GM23248 (cell line): ENCODE data around the gene LRIG3. TPM values are rescaled to one million over a fixed set of nuclear protein-coding genes. Genes with fewer than 3 reads are reported as not detected.

Experiments used
- DNase-seq: peaks from one replicate; pipeline ENCODE4 v3.0.0-alpha.2; 2015
- H2AFZ ChIP-seq: fragments of 200-600 bp; sonication (generic); 2 replicates; pipeline ENCODE4 v1.6.1; 2016; ENCODE audit warnings: antibody characterized with exemption
- H3F3A ChIP-seq: fragments of 200-600 bp; sonication (generic); 2 replicates; pipeline ENCODE4 v1.6.1; 2016; ENCODE audit warnings: mild to moderate bottlenecking, antibody characterized with exemption, mixed run types; ENCODE audit not compliant: insufficient read depth
- H3K27ac ChIP-seq: fragments of 200-600 bp; sonication (generic); 2 replicates; pipeline ENCODE4 v1.5.1; 2016; ENCODE audit warnings: mild to moderate bottlenecking
- H3K27me3 ChIP-seq: fragments of 200-600 bp; sonication (generic); replicated peaks from 2 replicates; pipeline ENCODE4 v1.6.1; 2016; ENCODE audit warnings: mild to moderate bottlenecking; ENCODE audit not compliant: insufficient read depth
- H3K36me3 ChIP-seq: fragments of 200-600 bp; sonication (generic); 2 replicates; pipeline ENCODE4 v1.6.1; 2016; ENCODE audit warnings: low read depth, mild to moderate bottlenecking
- H3K4me1 ChIP-seq: fragments of 200-600 bp; sonication (generic); 2 replicates; pipeline ENCODE4 v1.6.1; 2016; ENCODE audit warnings: mild to moderate bottlenecking; ENCODE audit not compliant: insufficient read depth
- H3K4me2 ChIP-seq: fragments of 200-600 bp; sonication (generic); one replicate; pipeline ENCODE4 v1.6.1; 2016; ENCODE audit warnings: mild to moderate bottlenecking; ENCODE audit not compliant: unreplicated experiment
- H3K4me3 ChIP-seq: fragments of 200-600 bp; sonication (generic); 2 replicates; pipeline ENCODE4 v1.5.1; 2016; ENCODE audit warnings: mild to moderate bottlenecking
- H3K79me2 ChIP-seq: fragments of 200-600 bp; sonication (generic); 2 replicates; pipeline ENCODE4 v1.6.1; 2016; ENCODE audit warnings: mild to moderate bottlenecking; ENCODE audit not compliant: insufficient read depth
- H3K9ac ChIP-seq: fragments of 200-600 bp; sonication (generic); 2 replicates; pipeline ENCODE4 v1.6.1; 2016; ENCODE audit warnings: mild to moderate bottlenecking
- H3K9me2 ChIP-seq: fragments of 200-600 bp; sonication (generic); 2 replicates; pipeline ENCODE4 v1.6.1; 2016; ENCODE audit warnings: mixed run types, mild to moderate bottlenecking, moderate library complexity; ENCODE audit not compliant: insufficient read depth
- H3K9me3 ChIP-seq: fragments of 200-600 bp; sonication (generic); one replicate; pipeline ENCODE4 v1.6.1; 2017; ENCODE audit warnings: low read depth
- H4K20me1 ChIP-seq: fragments of 200-600 bp; sonication (generic); 2 replicates; pipeline ENCODE4 v1.6.0; 2016; ENCODE audit not compliant: insufficient read depth
- EZH2 ChIP-seq: fragments of 200-600 bp; sonication (generic); IDR thresholded peaks from 2 replicates; pipeline ENCODE4 v1.6.1; 2018; ENCODE audit warnings: antibody characterized with exemption, mild to moderate bottlenecking; ENCODE audit not compliant: insufficient read depth, poor library complexity, severe bottlenecking
- EZH2phosphoT487 ChIP-seq: fragments of 200-600 bp; sonication (generic); IDR thresholded peaks from 2 replicates; pipeline ENCODE4 v1.6.1; 2018; ENCODE audit warnings: antibody characterized with exemption, moderate library complexity, mild to moderate bottlenecking, low read depth; ENCODE audit not compliant: insufficient read depth
- WGBS, 2 experiments: methylation state at CpG; one replicate each; pipeline ENCODE4 v1.1.6; 2015 to 2017; ENCODE audit warnings: low lambda C conversion rate in 2 of 2, low coverage in 1 of 2; ENCODE audit errors: missing lambda C conversion rate in 2 of 2; 5-methylcytosine and 5-hydroxymethylcytosine counted together
- in situ Hi-C: fragments of 300-500 bp; cut with MboI; formaldehyde crosslinking; loops from 2 replicates; pipeline ENCODE4 v1.15.0; 2020
- polyA plus RNA-seq: library from polyadenylated mRNA; unstranded; fragments of >200 nt; fragmentation: Nextera tagmentation; extraction: Ambion mirVana; gene quantifications from 2 replicates; pipeline ENCODE4 v1.2.1, GENCODE V29; 2016
- total RNA-seq: library from RNA; depleted of rRNA; stranded (reverse); fragments of >200 nt; shearing (Covaris generic); gene quantifications from 2 replicates; pipeline ENCODE4 v1.2.3, GENCODE V29; 2014

The LRIG3 gene
- total and polyA plus RNA-seq, 2 experiments from 2014 or later = 9.2 to 29.3 TPM

GRCh38 chr12:58922849-58923248 lies 2.5 kb upstream of the LRIG3 start:
- no peaks in the 10 kb centered on the region for H3K9me3 ChIP-seq
- no peak overlapping the region for H3K4me3 ChIP-seq
- peaks cover 21% of the 10 kb centered on the region for H3K79me2 ChIP-seq
- H3K27ac ChIP-seq = no peak overlapping the region
- no peak overlapping the region for H3K4me2 ChIP-seq
- peak; percentile 47 for DNase-seq
- H3K36me3 ChIP-seq = no peaks in the 10 kb centered on the region
- no peak overlapping the region for H2AFZ ChIP-seq
- H3F3A ChIP-seq = peaks cover 21% of the 10 kb centered on the region; the same call in 1 of the 2 replicates
- H3K27me3 ChIP-seq = no peaks in the 10 kb centered on the region
- peaks cover 10% of the 10 kb centered on the region for H3K4me1 ChIP-seq
- H3K9me2 ChIP-seq = no peaks in the 10 kb centered on the region
- no peak for TF ChIP-seq EZH2phosphoT487
- no peak for TF ChIP-seq EZH2
- in situ Hi-C loops = no loop called here
- H3K9ac ChIP-seq = no peak overlapping the region
- H4K20me1 ChIP-seq = no peaks in the 10 kb centered on the region

GRCh38 chr12:58920961-58921861 lies 907 bp upstream of the LRIG3 start:
- peak overlapping the region; percentile 81 for H3K27ac ChIP-seq
- in situ Hi-C loops = no loop called here
- H3K27me3 ChIP-seq = no peaks in the 10 kb centered on the region

DNA sequence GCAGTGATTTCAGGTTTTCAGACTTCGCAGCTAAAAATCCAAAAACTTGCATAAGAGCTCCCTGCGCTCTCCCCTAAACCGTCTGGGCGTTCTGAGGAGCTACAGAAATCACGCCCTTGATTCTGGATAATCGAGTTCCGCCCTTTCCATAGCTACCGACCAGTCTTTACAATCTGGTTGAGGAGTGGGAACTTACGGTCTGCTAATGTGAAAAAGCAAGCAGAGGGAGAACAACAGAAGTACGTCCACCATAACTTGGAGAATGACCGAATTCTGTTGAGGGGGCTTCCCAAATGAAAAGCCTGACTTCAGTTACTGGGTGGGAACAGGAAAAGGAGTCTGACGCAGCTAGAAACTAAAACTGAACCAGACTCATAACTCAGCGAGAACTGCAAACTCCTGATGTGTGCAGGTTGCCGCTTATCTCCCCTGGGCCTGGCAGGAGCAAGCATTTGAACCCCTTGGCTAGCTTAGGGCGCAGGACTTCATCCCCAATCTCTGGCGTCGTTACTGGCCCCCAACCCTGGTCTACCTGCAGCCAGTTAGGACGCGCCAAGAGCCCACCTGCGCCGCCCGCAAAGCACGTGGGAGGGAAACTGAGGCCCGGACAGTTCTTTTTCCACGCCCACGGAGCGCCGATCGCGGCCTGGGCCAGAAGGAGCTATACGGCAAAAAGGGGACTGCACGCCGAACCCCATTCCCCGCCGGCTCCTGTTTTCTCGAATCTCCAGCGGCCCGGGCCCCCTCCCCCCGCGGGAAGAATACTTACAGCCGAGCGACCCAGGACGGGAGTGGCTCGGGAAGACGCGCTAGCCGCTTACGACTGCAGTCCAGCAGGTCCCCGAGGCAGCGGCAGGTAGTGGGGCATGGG lies 838 bp downstream of the LRIG3 start:
- Histone ChIP-seq H3K79me2 (peaks cover 55% of the 10 kb centered on the region), H3K27ac (peak overlapping the region; percentile 81), H3K4me3 (peak overlapping the region; percentile 95)

More at GRCh38 chr12:58920961-58921861, 907 bp upstream of the LRIG3 start:
- Histone ChIP-seq H3K4me2 (peak overlapping the region; percentile 94), H3K9ac (peak overlapping the region; percentile 84), H3K9me3 (no peaks in the 10 kb centered on the region), H2AFZ (peak overlapping the region; percentile 90), H3K79me2 (peaks cover 37% of the 10 kb centered on the region), H3K4me1 (peaks cover 18% of the 10 kb centered on the region), H3K9me2 (no peaks in the 10 kb centered on the region), H3F3A (peaks cover 33% of the 10 kb centered on the region; the same call in 1 of the 2 replicates), H3K36me3 (no peaks in the 10 kb centered on the region), H3K4me3 (peak overlapping the region; percentile 95), H4K20me1 (no peaks in the 10 kb centered on the region)
- 56 to 57% methylated on average over 15 of the region's 15 CpGs for WGBS, 2 experiments
- DNase-seq = peak; percentile 3
- no peak for TF ChIP-seq EZH2
- TF ChIP-seq EZH2phosphoT487 = no peak

DNA sequence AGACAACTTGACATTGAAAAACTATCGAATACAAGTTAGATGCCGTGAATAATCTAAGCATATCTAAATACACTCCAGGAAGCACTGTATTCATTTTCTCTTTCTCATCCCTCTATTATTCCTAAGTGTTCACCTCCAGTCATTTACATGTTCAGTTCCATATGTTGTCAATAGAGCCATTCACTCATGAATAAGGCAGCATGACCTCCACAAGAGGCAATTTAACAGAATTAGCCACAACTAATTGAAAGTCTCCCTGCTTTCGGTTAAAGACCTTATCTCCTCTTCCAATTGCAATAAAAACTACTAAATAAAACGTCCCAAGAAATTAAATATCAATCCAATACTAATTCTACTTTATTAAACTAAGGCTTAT lies 1.8 kb downstream of the LRIG3 start:
- H2AFZ ChIP-seq = peak overlapping the region; percentile 90
- WGBS, 2 experiments = 1 to 3% methylated on average over 4 of the region's 4 CpGs
- peak overlapping the region; percentile 81 for H3K27ac ChIP-seq
- peak overlapping the region; percentile 84 for H3K9ac ChIP-seq
- peaks cover 38% of the 10 kb centered on the region; the same call in 1 of the 2 replicates for H3F3A ChIP-seq
- H3K36me3 ChIP-seq = peaks cover 6% of the 10 kb centered on the region; the same call in 1 of the 2 replicates
- H3K27me3 ChIP-seq = no peaks in the 10 kb centered on the region
- peaks cover 65% of the 10 kb centered on the region for H3K79me2 ChIP-seq
- peak overlapping the region; percentile 95 for H3K4me3 ChIP-seq
- H3K4me2 ChIP-seq = peak overlapping the region; percentile 94
- TF ChIP-seq EZH2phosphoT487 (no peak), EZH2 (no peak)
- H3K9me3 ChIP-seq = no peaks in the 10 kb centered on the region
- H3K9me2 ChIP-seq = no peaks in the 10 kb centered on the region
- in situ Hi-C loops = loop anchor here (10.0 kb wide), 2 partner anchors 166 to 236 kb away; no protein-coding TSS in a partner anchor
- H4K20me1 ChIP-seq = no peaks in the 10 kb centered on the region
- DNase-seq = peak; percentile 23
- peaks cover 37% of the 10 kb centered on the region for H3K4me1 ChIP-seq

More for the DNA sequence above, 838 bp downstream of the LRIG3 start:
- Histone ChIP-seq H3F3A (peaks cover 38% of the 10 kb centered on the region; the same call in 1 of the 2 replicates), H2AFZ (peak overlapping the region; percentile 90), H3K9me2 (no peaks in the 10 kb centered on the region), H4K20me1 (no peaks in the 10 kb centered on the region), H3K27me3 (no peaks in the 10 kb centered on the region), H3K4me2 (peak overlapping the region; percentile 94), H3K9me3 (no peaks in the 10 kb centered on the region), H3K9ac (peak overlapping the region; percentile 84), H3K4me1 (peaks cover 34% of the 10 kb centered on the region), H3K36me3 (no peaks in the 10 kb centered on the region)
- DNase-seq = peak; percentile 70
- TF ChIP-seq EZH2 (no peak), EZH2phosphoT487 (no peak)
- 1% methylated on average over 35 to 50 of the region's 50 CpGs for WGBS, 2 experiments
- in situ Hi-C loops = loop anchor here (10.0 kb wide), 2 partner anchors 165 to 235 kb away; no protein-coding TSS in a partner anchor
